Kidney (tissue), 14 donors: Measurements from ENCODE around the gene MYF5. TPM values are rescaled to one million over a fixed set of nuclear protein-coding genes. Genes with fewer than 3 reads are reported as not detected.
A peak's percentile ranks its signal among the peaks of the same experiment; 100 is the strongest.

Experiments
- DNase-seq, 5 donors: peaks; one replicate each; pipeline ENCODE4 v3.0.0-alpha.2; 2013 to 2020
- FAIRE-seq: peaks from 2 replicates; lab custom pipeline; 2012; peaks lifted over from hg19 to GRCh38; lab: Jason Lieb, UNC
- H3K27ac ChIP-seq, 2 donors: one replicate each; pipeline ENCODE4 v1.7.0; 2013; ENCODE audit warnings: low read depth in 2 of 2, low read length in 2 of 2, inconsistent platforms in 1 of 2
- H3K27me3 ChIP-seq: one replicate; pipeline ENCODE4 v1.7.1; 2013; ENCODE audit warnings: low read length, inconsistent platforms; ENCODE audit not compliant: control insufficient read depth, insufficient read depth
- H3K36me3 ChIP-seq, 3 donors: one replicate each; pipeline versions ENCODE4 v1.7.0 to v1.7.1; 2013; ENCODE audit warnings: low read length in 3 of 3, control low read depth in 1 of 3, inconsistent platforms in 1 of 3; ENCODE audit not compliant: insufficient read depth in 3 of 3, control insufficient read depth in 2 of 3
- H3K4me1 ChIP-seq, 3 donors: one replicate each; pipeline versions ENCODE4 v1.7.0 to v1.7.1; 2013; ENCODE audit warnings: low read length in 3 of 3, inconsistent platforms in 1 of 3, low read depth in 1 of 3; ENCODE audit not compliant: control insufficient read depth in 2 of 3, insufficient read depth in 2 of 3
- H3K4me3 ChIP-seq, 3 donors: one replicate each; pipeline versions ENCODE4 v1.7.0 to v1.8.1; 2013; ENCODE audit warnings: low read length in 3 of 3, control low read depth in 1 of 3, inconsistent platforms in 1 of 3
- H3K9ac ChIP-seq, 3 donors: one replicate each; pipeline versions ENCODE4 v1.7.0 to v1.7.1; 2013; ENCODE audit warnings: low read length in 3 of 3, control low read depth in 1 of 3, inconsistent platforms in 1 of 3
- H3K9me3 ChIP-seq, 3 donors: one replicate each; pipeline versions ENCODE4 v1.7.0 to v1.7.1; 2013; ENCODE audit warnings: low read length in 3 of 3, control low read depth in 1 of 3, inconsistent platforms in 1 of 3; ENCODE audit not compliant: control insufficient read depth in 2 of 3, insufficient read depth in 1 of 3
- intact Hi-C: fragments of 100-400 bp; cut with DNase I; formaldehyde crosslinking; loops from one replicate; pipeline ENCODE4 v1.11.1; 2022
- polyA plus RNA-seq: library from polyadenylated mRNA; stranded (reverse); fragments of 350-450 nt; fragmentation: Illumina TruSeq; extraction: RNeasy Lipid Tissue Mini Kit (QIAGEN cat#74804); gene quantifications from one replicate; pipeline ENCODE4 v1.2.3, GENCODE V29; 2014; ENCODE audit warnings: low read depth, low replicate concordance; ENCODE audit not compliant: insufficient read depth
- total RNA-seq: library from RNA; stranded (reverse); fragmentation: NEBNext Ultra II Directional; extraction: Animal tissue kit (Norgen Biotek cat#: 25700); gene quantifications from one replicate; pipeline ENCODE4 v1.2.1, GENCODE V29; 2021
- TF ChIP-seq, protein P1 (sequence below): IDR thresholded peaks from 3 replicates; pipeline ENCODE4 v1.5.1; 2012; ENCODE audit warnings: mild to moderate bottlenecking, moderate library complexity, borderline replicate concordance; ENCODE audit not compliant: insufficient read depth; ENCODE audit errors: extremely low read depth
- donor health status: control.
- donor health status: control.
- donor health status: control.
- donor health status: control.
- donor health status: control.
- donor health status: DM: yes; HTN: yes; CAD: no.
- donor health status: Normal renal cell carcinoma (clear cell type).

Gene MYF5
- total and polyA plus RNA-seq, 2 donors from 2014 or later = not detected

- TF ChIP-seq, protein P1, sequence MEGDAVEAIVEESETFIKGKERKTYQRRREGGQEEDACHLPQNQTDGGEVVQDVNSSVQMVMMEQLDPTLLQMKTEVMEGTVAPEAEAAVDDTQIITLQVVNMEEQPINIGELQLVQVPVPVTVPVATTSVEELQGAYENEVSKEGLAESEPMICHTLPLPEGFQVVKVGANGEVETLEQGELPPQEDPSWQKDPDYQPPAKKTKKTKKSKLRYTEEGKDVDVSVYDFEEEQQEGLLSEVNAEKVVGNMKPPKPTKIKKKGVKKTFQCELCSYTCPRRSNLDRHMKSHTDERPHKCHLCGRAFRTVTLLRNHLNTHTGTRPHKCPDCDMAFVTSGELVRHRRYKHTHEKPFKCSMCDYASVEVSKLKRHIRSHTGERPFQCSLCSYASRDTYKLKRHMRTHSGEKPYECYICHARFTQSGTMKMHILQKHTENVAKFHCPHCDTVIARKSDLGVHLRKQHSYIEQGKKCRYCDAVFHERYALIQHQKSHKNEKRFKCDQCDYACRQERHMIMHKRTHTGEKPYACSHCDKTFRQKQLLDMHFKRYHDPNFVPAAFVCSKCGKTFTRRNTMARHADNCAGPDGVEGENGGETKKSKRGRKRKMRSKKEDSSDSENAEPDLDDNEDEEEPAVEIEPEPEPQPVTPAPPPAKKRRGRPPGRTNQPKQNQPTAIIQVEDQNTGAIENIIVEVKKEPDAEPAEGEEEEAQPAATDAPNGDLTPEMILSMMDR = no peak
- intact Hi-C loops = no loop called here
- no peak overlapping the region for H3K4me3 ChIP-seq
Measured at GRCh38 chr12:80715713-80716249, 931 bp upstream of the MYF5 start.

GRCh38 chr12:80717856-80718255 is 1.1 kb downstream of the MYF5 start:
- H3K4me3 ChIP-seq = no peak overlapping the region
- peaks cover 34% of the 10 kb centered on the region for H3K27me3 ChIP-seq
- no peak overlapping the region for H3K9ac ChIP-seq
- no peak for FAIRE-seq
- no peaks in the 10 kb centered on the region for H3K36me3 ChIP-seq
- intact Hi-C loops = no loop called here
- TF ChIP-seq, protein P1 = no peak
- H3K4me1 ChIP-seq = peaks cover 0 to 3% (median 0%) of the 10 kb centered on the region in 3 donors
- no peaks in the 10 kb centered on the region for H3K9me3 ChIP-seq
- DNase-seq = no peak
- no peak overlapping the region for H3K27ac ChIP-seq

More at GRCh38 chr12:80715713-80716249, 931 bp upstream of the MYF5 start:
- H3K27ac ChIP-seq = no peak overlapping the region
- no peaks in the 10 kb centered on the region for H3K9me3 ChIP-seq
- FAIRE-seq (no peak), DNase-seq (peak in 1 of 5 donors; percentile 30)
- no peaks in the 10 kb centered on the region for H3K36me3 ChIP-seq
- peaks cover 41% of the 10 kb centered on the region for H3K27me3 ChIP-seq
- H3K4me1 ChIP-seq = peaks cover 0 to 3% (median 0%) of the 10 kb centered on the region in 3 donors
- no peak overlapping the region for H3K9ac ChIP-seq

DNA sequence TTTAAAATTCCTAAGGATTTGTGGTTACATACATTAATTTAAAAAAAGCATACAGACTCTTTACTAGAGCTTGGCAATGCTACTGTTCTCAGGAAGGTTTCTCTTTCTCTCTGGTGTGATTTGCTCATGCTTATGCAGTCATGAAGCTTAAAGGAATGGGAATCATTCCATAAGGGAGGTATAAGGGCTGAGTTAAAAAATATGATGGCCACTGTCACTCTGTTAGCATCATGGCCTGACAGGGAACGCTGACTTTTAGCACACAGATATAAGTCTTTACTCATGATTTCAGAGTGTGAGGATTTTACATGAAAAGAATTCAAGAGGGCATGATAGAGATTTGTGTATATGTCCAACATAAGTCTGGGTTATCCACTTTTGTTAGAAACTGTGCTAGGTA is 3.8 kb downstream of the MYF5 start:
- TF ChIP-seq, protein P1 = no peak
- no peak for FAIRE-seq

GRCh38 chr12:80721326-80721725 is 4.6 kb downstream of the MYF5 start:
- Histone ChIP-seq H3K4me3 (no peak overlapping the region), H3K4me1 (no peaks in the 10 kb centered on the region), H3K9ac (no peak overlapping the region), H3K36me3 (no peaks in the 10 kb centered on the region), H3K27ac (no peak overlapping the region), H3K9me3 (no peaks in the 10 kb centered on the region), H3K27me3 (peaks cover 8% of the 10 kb centered on the region)
- TF ChIP-seq, protein P1 = no peak
- FAIRE-seq (no peak), DNase-seq (no peak)
- intact Hi-C loops = no loop called here

More for the DNA sequence above, 3.8 kb downstream of the MYF5 start:
- Histone ChIP-seq H3K9ac (no peak overlapping the region), H3K27me3 (peaks cover 16% of the 10 kb centered on the region), H3K4me3 (no peak overlapping the region), H3K9me3 (no peaks in the 10 kb centered on the region), H3K4me1 (no peaks in the 10 kb centered on the region), H3K36me3 (no peaks in the 10 kb centered on the region), H3K27ac (no peak overlapping the region)
- DNase-seq = no peak
- intact Hi-C loops = no loop called here
